Pancreas (tissue), 10 donors: ENCODE measurements around the gene LEF1. TPM values are rescaled to one million over a fixed set of nuclear protein-coding genes. Genes with fewer than 3 reads are reported as not detected.

Experiments used
- ATAC-seq, 4 donors: fragments of 200-7000 bp; cut with Tn5 transposase; one replicate each; pipeline versions ENCODE4 v1.8.0 to v1.9.1; 2020; ENCODE audit warnings: mild to moderate bottlenecking in 4 of 4, moderate library complexity in 4 of 4
- DNase-seq, 6 donors: peaks; one replicate each; pipeline ENCODE4 v3.0.0-alpha.2; 2020
- FAIRE-seq: peaks from 2 replicates; lab custom pipeline; 2012; peaks lifted over from hg19 to GRCh38; lab: Jason Lieb, UNC
- H3K27ac ChIP-seq, 4 donors: fragments of 200-600 bp; sonication (generic); 1 replicate in 3 of 4; 2 replicates in 1 of 4; pipeline versions ENCODE4 v1.5.0 to v1.8.0; 2020
- H3K27me3 ChIP-seq, 4 donors: fragments of 200-600 bp; one replicate each; pipeline ENCODE4 v1.8.0; 2021
- H3K36me3 ChIP-seq, 3 donors: fragments of 200-600 bp; sonication (generic) in 1 of 3; one replicate each; pipeline versions ENCODE4 v1.5.0 to v1.8.0; 2020 to 2021
- H3K4me1 ChIP-seq, 3 donors: fragments of 200-600 bp; one replicate each; pipeline ENCODE4 v1.8.0; 2021
- H3K4me3 ChIP-seq, 4 donors: fragments of 200-600 bp; sonication (generic) in 2 of 4; one replicate each; pipeline versions ENCODE4 v1.5.0 to v1.8.0; 2020 to 2021
- H3K9me3 ChIP-seq, 4 donors: fragments of 200-600 bp; one replicate each; pipeline ENCODE4 v1.8.0; 2021
- WGBS, 2 donors: extraction: QIAGEN DNeasy Blood & Tissue Kit; methylation state at CpG; one replicate each; pipeline ENCODE4 v1.1.7; 2013; 5-methylcytosine and 5-hydroxymethylcytosine counted together
- intact Hi-C, 3 donors: fragments of 100-400 bp; cut with DNase I; formaldehyde crosslinking; loops; one replicate each; pipeline versions ENCODE4 v1.11.1 to v1.14.2; 2022
- polyA plus RNA-seq, 2 donors: library from polyadenylated mRNA; stranded (reverse); fragments of 200-250 nt; gene quantifications; one replicate each; pipeline ENCODE4 v1.2.3, GENCODE V29; 2013
- total RNA-seq, 6 donors: library from RNA; stranded (reverse); fragmentation: NEBNext Ultra II Directional in 4 of 6; extraction: Animal tissue kit (Norgen Biotek cat#: 25700) in 4 of 6; gene quantifications; one replicate each; pipeline versions ENCODE4 v1.2.1 to v1.2.4, GENCODE V29; 2021 to 2023
- TF ChIP-seq, protein P1 (sequence below), 4 donors: fragments of 200-600 bp; sonication (generic) in 3 of 4; IDR thresholded peaks; one replicate each; pipeline versions ENCODE4 v1.5.0 to v1.8.0; 2021; ENCODE audit warnings: antibody characterized with exemption in 4 of 4
- donor health status: healthy with polysubstance abuse.
- donor health status: DM: no; HTN: no; CAD: no; lungs with moderate emphysema.
- donor health status: DM: no; HTN: no; CAD: no.
- donor health status: control.
- donor health status: control.
- donor health status: Bipolar disorder and iron deficiency.
- donor health status: DM: yes; HTN: yes; CAD: no.
- donor health status: DM: no; HTN: no; CAD: no.
- donor health status: DM: no; HTN: no; CAD: no.
- donor health status: DM: yes; HTN: yes; CAD: no.

The LEF1 gene
- total RNA-seq (1 to 10 TPM in 3 of 6 donors, under 1 TPM in 3; 0.28 to 3.5 (median 1.1) TPM), polyA plus RNA-seq (under 1 TPM; 0.61 to 0.73 TPM)

DNA sequence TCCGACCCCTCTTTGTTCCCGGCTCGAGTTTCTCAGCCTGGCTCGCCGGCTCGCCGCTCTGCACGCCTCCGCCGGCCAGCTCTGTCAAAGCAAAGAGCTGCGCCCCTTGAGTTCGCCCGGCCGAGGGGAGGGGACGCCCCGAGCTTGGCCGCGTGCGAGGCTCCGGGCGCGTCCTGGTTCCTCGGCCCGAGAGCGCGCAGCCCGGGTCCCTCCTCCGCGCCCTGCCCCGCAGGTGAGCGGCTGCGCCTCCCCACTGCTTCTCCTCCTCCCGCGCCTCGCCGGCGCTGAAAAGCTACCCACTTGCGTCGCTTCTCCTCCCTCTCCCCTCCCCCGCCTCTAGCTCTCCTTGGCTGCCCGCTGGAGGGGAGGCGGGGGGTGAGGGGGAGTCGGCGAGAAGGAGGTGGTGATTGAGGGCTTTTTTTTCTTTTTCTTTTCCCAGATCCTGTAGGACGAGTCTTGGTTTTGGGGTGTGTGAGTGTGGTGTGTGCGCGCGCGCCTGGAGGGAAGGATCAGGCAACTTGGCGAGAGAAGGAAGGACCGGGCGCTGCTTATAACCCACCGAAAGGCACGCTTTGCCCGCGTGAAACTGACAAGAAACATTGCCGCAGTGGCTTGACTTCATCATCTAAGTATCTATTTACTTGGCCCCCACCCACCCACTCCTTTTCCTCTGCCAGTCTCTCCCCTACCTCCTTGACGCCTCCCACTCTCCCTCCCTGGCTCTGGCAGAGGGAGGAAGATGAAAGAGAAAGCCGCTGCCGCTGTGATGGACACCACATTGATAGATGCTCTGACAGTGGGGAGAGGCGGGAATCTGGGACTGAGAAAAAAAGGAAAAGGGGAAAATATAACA, at the start of gene LEF1:
Gene LEF1 (minus strand): TSS at position 262 of the 853 bp plus-strand sequence. CDS start 1,165 bp downstream, outside the sequence.
- TF ChIP-seq, protein P1, sequence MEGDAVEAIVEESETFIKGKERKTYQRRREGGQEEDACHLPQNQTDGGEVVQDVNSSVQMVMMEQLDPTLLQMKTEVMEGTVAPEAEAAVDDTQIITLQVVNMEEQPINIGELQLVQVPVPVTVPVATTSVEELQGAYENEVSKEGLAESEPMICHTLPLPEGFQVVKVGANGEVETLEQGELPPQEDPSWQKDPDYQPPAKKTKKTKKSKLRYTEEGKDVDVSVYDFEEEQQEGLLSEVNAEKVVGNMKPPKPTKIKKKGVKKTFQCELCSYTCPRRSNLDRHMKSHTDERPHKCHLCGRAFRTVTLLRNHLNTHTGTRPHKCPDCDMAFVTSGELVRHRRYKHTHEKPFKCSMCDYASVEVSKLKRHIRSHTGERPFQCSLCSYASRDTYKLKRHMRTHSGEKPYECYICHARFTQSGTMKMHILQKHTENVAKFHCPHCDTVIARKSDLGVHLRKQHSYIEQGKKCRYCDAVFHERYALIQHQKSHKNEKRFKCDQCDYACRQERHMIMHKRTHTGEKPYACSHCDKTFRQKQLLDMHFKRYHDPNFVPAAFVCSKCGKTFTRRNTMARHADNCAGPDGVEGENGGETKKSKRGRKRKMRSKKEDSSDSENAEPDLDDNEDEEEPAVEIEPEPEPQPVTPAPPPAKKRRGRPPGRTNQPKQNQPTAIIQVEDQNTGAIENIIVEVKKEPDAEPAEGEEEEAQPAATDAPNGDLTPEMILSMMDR (IDR thresholded peaks at IDR 0.05) = no peak
- intact Hi-C loops = no loop called here
- 1 to 2% methylated on average over 45 to 61 of the region's 61 CpGs for WGBS, 2 donors
- H3K4me1 ChIP-seq = peaks cover 0 to 5% (median 5%) of the 10 kb centered on the region in 3 donors
- ATAC-seq (peak; percentile 27 to 47 (median 36)), DNase-seq (peak in 4 of 6 donors; percentile 24 to 69 (median 56)), FAIRE-seq (no peak)
- H3K4me3 ChIP-seq = peak within 1 kb of the TSS; percentile 27 to 58 (median 40)
- peaks cover 6 to 36% (median 21%) of the 10 kb centered on the region in 4 donors for H3K27me3 ChIP-seq
- H3K36me3 ChIP-seq = no peaks in the 10 kb centered on the region
- H3K27ac ChIP-seq = no peak within 1 kb of the TSS
- no peaks in the 10 kb centered on the region for H3K9me3 ChIP-seq

DNA sequence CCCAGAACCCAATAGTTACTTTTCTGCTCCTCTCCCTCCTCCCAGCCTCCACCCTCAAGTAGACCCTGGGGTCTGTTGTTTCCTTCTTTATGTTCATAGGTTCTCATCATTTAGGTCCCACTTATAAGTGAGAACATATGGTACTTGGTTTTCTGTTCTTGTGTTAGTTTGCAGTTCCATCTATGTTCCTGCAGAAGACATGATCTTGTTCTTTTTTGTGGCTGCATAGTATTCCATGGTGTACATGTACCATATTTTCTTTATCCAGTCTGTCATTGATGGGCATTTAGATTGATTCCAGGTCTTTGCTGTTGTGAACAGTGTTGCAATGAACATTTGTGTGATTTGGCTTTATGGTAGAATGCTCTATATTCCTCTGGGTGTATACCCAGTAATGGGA, 47.8 kb upstream of the LEF1 start:
- no peak for FAIRE-seq
- intact Hi-C loops = no loop called here
- no peak overlapping the region for H3K4me3 ChIP-seq

DNA sequence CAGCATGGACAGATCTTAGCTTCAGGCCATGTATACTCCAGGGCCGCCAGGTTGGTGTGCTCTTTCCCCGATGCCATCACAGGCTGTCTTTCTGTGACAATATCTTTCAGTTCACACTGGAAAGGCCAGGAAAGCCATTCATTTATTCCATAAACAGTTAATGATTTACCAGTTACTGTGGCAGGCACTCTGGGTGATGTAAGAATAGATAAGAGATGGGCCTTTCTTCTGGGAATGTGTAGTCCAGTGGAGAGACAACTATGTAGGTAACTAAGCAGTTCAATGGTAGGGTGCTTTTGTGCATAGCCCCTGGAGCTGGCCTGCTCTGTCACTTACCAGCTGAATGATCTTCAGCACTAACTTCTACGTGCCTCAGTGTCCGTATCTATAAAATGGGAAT, 46.3 kb upstream of the LEF1 start:
- TF ChIP-seq, protein P1 (IDR thresholded peaks at IDR 0.05) = no peak
- intact Hi-C loops = no loop called here
- Histone ChIP-seq H3K36me3 (no peaks in the 10 kb centered on the region), H3K27me3 (no peaks in the 10 kb centered on the region), H3K27ac (no peak overlapping the region), H3K4me1 (no peaks in the 10 kb centered on the region), H3K9me3 (no peaks in the 10 kb centered on the region), H3K4me3 (no peak overlapping the region)
- no peak for FAIRE-seq
- DNase-seq = no peak
- ATAC-seq = no peak
- 80 to 86% methylated on average over 4 of the region's 4 CpGs for WGBS, 2 donors

More for the DNA sequence above, 47.8 kb upstream of the LEF1 start:
- no peak overlapping the region for H3K27ac ChIP-seq
- no peaks in the 10 kb centered on the region for H3K36me3 ChIP-seq
- TF ChIP-seq, protein P1 (IDR thresholded peaks at IDR 0.05) = no peak
- no peaks in the 10 kb centered on the region for H3K4me1 ChIP-seq
- no peaks in the 10 kb centered on the region for H3K9me3 ChIP-seq
- H3K27me3 ChIP-seq = no peaks in the 10 kb centered on the region
- DNase-seq = no peak
- ATAC-seq = no peak

DNA sequence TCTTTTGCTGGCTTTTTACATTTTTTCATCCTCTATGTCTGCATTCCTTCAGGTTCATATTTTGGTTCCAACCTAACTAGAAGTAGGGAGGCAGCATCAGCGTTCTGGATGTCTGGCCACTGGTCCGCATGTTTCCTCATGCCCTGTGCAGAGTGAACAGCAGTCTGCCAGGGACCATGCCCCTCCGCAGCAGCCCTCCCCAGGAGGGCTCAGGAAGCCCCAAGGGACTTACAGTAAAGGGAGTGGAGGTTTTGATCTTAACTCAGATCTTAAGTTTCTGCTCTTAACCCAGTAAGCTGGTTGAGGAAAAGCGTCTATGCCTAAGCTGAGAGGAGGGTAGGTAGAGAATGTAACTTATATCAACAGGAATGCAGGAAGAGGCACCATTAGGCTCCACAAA, 45.0 kb upstream of the LEF1 start:
- TF ChIP-seq, protein P1 (IDR thresholded peaks at IDR 0.05) = no peak
- ATAC-seq = no peak
- H3K27me3 ChIP-seq = no peaks in the 10 kb centered on the region
- H3K27ac ChIP-seq = no peak overlapping the region
- intact Hi-C loops = no loop called here
- DNase-seq = no peak
- no peak overlapping the region for H3K4me3 ChIP-seq
- no peaks in the 10 kb centered on the region for H3K36me3 ChIP-seq
- no peak for FAIRE-seq
- H3K9me3 ChIP-seq = no peaks in the 10 kb centered on the region
- 82% methylated on average over 4 of the region's 4 CpGs for WGBS, 2 donors
- H3K4me1 ChIP-seq = no peaks in the 10 kb centered on the region

DNA sequence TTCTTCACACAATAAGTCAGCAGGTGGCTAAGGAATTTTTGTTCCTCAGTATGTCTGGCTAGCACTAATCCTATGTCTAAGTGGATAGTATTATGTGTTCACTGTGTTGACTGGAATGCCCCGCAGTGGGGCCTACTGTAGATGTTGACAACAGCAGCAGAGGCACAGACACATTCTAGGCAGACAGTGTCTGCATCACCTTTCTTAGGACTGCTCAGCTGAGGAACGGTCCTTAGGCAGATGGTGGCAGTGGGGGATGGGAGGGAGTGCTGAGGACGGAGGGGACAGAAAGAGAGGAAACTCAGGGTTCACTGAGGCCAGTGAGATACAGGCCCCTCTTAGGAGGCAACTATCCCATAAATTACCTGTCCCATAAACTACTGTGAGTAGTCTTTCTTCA, 44.6 kb upstream of the LEF1 start:
- H3K9me3 ChIP-seq = no peaks in the 10 kb centered on the region
- no peaks in the 10 kb centered on the region for H3K27me3 ChIP-seq
- no peak for ATAC-seq
- DNase-seq = no peak
- intact Hi-C loops = no loop called here
- FAIRE-seq = no peak
- H3K27ac ChIP-seq = no peak overlapping the region
- WGBS, 2 donors = 78 to 80% methylated on average over 3 of the region's 3 CpGs
- H3K36me3 ChIP-seq = no peaks in the 10 kb centered on the region
- TF ChIP-seq, protein P1 (IDR thresholded peaks at IDR 0.05) = no peak
- H3K4me3 ChIP-seq = no peak overlapping the region
- no peaks in the 10 kb centered on the region for H3K4me1 ChIP-seq
